Keratinocyte (primary cell): Measurements from ENCODE around the gene UBR2.

Experiments
- CTCF ChIP-seq, 3 experiments: IDR thresholded peaks in 1 of 3; conservative IDR thresholded peaks in 1 of 3; optimal IDR thresholded peaks in 1 of 3; 2 replicates in 2 of 3; 3 replicates in 1 of 3; pipeline versions ENCODE3 to v1.5.1; 2011; ENCODE audit warnings: low read length in 3 of 3, mild to moderate bottlenecking in 3 of 3, moderate library complexity in 2 of 3, control low read depth in 1 of 3, inconsistent platforms in 1 of 3; ENCODE audit not compliant: insufficient read depth in 2 of 3; ENCODE audit errors: extremely low read depth in 1 of 3
- EZH2 ChIP-seq: IDR thresholded peaks from one replicate; pipeline ENCODE4 v1.6.1; 2012; ENCODE audit warnings: inconsistent platforms, mild to moderate bottlenecking, low read length, moderate library complexity

- TF ChIP-seq EZH2: no peak
- TF ChIP-seq CTCF (optimal IDR thresholded peaks at IDR 0.05 in 1 of 3, IDR thresholded peaks at IDR 0.05 in 1 of 3, conservative IDR thresholded peaks at IDR 0.05 in 1 of 3; ENCODE audit: extremely low read depth in 1 of 3, insufficient read depth in 2 of 3, low read length in 3 of 3): no peak
These were observed 30.0 kb upstream of the UBR2 start for GRCh38 chr6:42533794-42534193.
